Endometrial microvascular endothelial cells (primary cell): Measurements from ENCODE around the gene PARN. TPM values are rescaled to one million over a fixed set of nuclear protein-coding genes. Genes with fewer than 3 reads are reported as not detected.

Source experiments
- in situ Hi-C: cut with HindIII; loops from 2 replicates; pipeline ENCODE4 v1.10.0; 2017; ENCODE audit warnings: low sequenced_read_pairs, low pct_unique_long_range_greater_than_20kb; ENCODE audit errors: inconsistent ontology term
- total RNA-seq: library from RNA; depleted of rRNA; stranded (reverse); fragments of >200 nt; gene quantifications from one replicate; pipeline ENCODE4 v1.2.3, GENCODE V29; 2015; ENCODE audit errors: inconsistent ontology term

Gene PARN
- total RNA-seq, 1 donor from 2014 or later = 38.8 TPM

GRCh38 chr16:14510581-14510938 lies 119.5 kb downstream of the PARN start:
- in situ Hi-C loops = no loop called here

- in situ Hi-C loops = no loop called here
These were observed 120.4 kb downstream of the PARN start for GRCh38 chr16:14509675-14510132.

GRCh38 chr16:14509055-14509454 lies 121.0 kb downstream of the PARN start:
- in situ Hi-C loops = no loop called here

- in situ Hi-C loops = no loop called here
These were observed 124.2 kb downstream of the PARN start for GRCh38 chr16:14505846-14506245.

- in situ Hi-C loops = no loop called here
These were observed 126.9 kb downstream of the PARN start for GRCh38 chr16:14502932-14503741.

GRCh38 chr16:14502256-14502875 lies 127.7 kb downstream of the PARN start:
- in situ Hi-C loops = no loop called here

GRCh38 chr16:14501331-14502255 lies 128.5 kb downstream of the PARN start:
- in situ Hi-C loops = no loop called here

GRCh38 chr16:14500791-14501190 lies 129.3 kb downstream of the PARN start:
- in situ Hi-C loops = no loop called here

GRCh38 chr16:14499110-14499509 lies 130.9 kb downstream of the PARN start:
- in situ Hi-C loops = no loop called here

- in situ Hi-C loops = no loop called here
These were observed 132.6 kb downstream of the PARN start for GRCh38 chr16:14497245-14498082.

GRCh38 chr16:14496786-14497185 lies 133.3 kb downstream of the PARN start:
- in situ Hi-C loops = no loop called here

GRCh38 chr16:14496047-14496770 lies 133.9 kb downstream of the PARN start:
- in situ Hi-C loops = no loop called here

- in situ Hi-C loops = no loop called here
These were observed 134.6 kb downstream of the PARN start for GRCh38 chr16:14495213-14496046.

- in situ Hi-C loops = no loop called here
These were observed 135.6 kb downstream of the PARN start for GRCh38 chr16:14494396-14494966.

- in situ Hi-C loops = no loop called here
These were observed 136.3 kb downstream of the PARN start for GRCh38 chr16:14493791-14494190.

- in situ Hi-C loops = no loop called here
These were observed 137.4 kb downstream of the PARN start for GRCh38 chr16:14492614-14493013.
